Measurements from ENCODE around the gene CDKL1.

DNA sequence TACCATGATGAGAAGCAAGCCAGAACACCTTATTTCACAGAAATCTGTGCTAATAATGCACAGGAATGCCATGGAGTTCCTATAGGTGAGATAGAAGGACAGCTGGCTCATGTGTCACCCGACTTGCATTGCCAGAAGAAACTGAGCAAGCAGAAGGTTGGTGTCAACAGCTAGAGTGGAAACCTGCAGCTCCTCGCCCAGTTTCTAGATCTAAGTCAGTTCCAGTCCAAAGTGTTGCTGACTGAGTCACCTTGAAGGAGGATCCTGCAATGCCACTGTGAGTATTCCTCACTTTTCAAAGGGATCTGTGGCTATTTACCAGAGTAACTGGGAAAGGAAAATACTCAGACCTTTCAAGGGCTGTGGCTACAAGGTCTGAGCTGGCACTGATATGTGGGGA is 17.1 kb downstream of the CDKL1 start:
- TF ChIP-seq, protein P1, sequence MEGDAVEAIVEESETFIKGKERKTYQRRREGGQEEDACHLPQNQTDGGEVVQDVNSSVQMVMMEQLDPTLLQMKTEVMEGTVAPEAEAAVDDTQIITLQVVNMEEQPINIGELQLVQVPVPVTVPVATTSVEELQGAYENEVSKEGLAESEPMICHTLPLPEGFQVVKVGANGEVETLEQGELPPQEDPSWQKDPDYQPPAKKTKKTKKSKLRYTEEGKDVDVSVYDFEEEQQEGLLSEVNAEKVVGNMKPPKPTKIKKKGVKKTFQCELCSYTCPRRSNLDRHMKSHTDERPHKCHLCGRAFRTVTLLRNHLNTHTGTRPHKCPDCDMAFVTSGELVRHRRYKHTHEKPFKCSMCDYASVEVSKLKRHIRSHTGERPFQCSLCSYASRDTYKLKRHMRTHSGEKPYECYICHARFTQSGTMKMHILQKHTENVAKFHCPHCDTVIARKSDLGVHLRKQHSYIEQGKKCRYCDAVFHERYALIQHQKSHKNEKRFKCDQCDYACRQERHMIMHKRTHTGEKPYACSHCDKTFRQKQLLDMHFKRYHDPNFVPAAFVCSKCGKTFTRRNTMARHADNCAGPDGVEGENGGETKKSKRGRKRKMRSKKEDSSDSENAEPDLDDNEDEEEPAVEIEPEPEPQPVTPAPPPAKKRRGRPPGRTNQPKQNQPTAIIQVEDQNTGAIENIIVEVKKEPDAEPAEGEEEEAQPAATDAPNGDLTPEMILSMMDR (IDR thresholded peaks at IDR 0.05; ENCODE audit: insufficient read depth, low read depth, low read length): no peak
- no peak for TF ChIP-seq EZH2 (IDR thresholded peaks at IDR 0.05; ENCODE audit: insufficient read depth, low read length)

All from astrocyte (in vitro differentiated cells and primary cell).